Measurements from ENCODE around the gene PSMB7.

The PSMB7 gene

GRCh38 chr9:124329206-124329792 is 85.9 kb downstream of the PSMB7 start:
- DNase-seq (ENCODE audit: low read depth in 2 of 2, low spot score in 1 of 2): no peak

- no peak for DNase-seq (ENCODE audit: low read depth in 2 of 2, low spot score in 1 of 2)
These were observed 87.0 kb downstream of the PSMB7 start for GRCh38 chr9:124328285-124328684.

DNA sequence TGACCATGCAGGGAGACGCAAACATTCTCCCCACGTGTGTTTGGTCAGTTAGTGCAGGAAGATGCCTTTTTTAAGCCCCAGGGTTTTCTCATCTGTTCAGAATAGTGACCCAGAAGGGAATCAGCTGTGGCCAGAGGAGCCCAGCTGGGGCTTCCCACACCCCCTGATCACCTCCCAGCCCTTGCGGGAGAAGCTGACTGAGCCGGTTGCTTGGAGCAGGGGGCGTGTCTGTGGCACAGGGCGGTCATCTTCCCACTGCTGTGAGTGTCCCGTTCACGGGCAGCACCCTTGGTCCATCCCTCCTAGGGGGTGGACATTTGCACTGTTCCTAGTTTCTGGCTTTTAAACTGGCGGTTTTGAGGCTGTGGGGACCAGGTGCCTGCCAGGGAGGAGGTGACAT is 87.8 kb downstream of the PSMB7 start:
- no peak for DNase-seq (ENCODE audit: low read depth in 2 of 2, low spot score in 1 of 2)

- no peak for DNase-seq (ENCODE audit: low read depth in 2 of 2, low spot score in 1 of 2)
These were observed 88.9 kb downstream of the PSMB7 start for GRCh38 chr9:124326378-124326777.

DNA sequence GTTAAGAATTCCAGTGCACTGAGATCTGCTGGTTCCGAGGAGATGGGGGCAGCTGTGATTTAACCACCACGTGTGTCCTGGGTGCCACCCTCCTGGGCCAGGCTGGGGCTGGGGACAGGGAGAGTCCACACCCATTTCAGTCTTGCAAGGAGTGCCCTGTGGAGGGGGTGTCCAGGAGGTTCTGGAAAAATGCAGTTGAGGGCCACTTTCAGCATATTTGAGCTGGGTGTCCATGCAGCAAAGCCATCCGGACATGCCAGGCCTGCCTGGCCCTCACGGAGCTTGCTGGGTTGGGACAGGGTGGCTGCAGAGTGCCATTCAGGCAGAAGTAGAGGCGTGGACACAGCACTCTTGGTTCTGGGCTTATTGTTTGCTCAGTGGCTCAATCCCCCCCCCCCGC is 89.4 kb downstream of the PSMB7 start:
- DNase-seq (ENCODE audit: low read depth in 2 of 2, low spot score in 1 of 2): no peak

DNA sequence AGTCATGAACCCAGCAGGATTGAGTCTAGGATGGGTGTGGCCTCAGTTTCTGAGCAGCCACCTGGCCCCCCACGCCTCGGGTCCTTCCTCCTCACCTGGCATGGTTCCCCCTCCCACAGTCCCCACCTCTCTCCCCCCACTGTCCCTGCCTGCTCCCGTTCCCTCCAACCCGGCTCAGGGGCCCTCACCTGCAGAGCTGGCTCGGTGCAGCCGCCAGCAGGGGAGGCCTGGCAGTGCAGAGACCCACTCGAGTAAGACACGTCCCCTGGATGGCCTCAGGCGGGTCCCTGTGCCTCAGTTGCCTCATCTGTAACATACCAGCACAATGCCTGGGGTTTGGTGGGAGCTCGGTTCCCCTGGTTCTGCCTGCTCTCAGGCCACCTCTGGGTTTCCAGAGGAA is 91.3 kb downstream of the PSMB7 start:
- DNase-seq (ENCODE audit: low read depth in 2 of 2, low spot score in 1 of 2): no peak

DNA sequence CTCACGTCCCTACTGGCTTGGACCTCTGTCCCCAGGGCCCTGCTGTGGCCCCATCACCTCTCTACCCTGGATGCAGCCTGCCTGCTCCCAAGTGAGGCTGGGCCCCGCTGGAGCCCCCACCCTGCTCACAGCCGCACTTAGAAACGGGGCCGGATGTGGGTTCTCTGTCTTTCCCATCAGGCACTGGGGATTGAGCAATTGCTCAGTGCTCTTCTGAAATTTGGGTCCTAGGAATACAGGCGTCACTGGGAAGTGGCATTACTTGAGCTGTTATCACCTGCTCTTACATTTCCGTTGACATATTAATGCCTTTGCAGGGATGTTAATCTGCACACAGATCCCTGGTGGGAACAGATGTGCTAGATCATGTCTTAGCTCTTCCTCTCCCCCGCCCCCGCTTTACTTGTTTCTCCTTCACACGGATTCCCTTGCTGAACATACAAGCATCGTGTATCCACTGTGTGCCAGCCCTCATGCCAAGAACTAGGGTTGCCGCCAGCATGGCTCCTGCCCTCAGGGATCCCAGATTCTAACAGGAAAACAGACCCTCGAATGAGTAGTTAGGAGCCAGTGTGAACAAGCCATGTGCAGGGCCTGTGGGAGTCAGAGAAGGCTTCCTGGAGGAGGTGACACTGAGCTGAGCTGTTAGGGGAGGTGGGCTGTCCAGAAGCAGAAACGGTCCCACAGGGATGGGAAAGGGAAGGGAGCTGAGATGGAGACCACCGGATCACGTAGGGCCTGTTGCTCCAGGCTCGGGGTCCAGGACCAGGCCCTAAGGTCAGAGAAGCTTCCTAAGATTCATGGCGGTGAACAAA is 92.4 kb downstream of the PSMB7 start:
- DNase-seq (ENCODE audit: low read depth in 2 of 2, low spot score in 1 of 2): no peak

DNA sequence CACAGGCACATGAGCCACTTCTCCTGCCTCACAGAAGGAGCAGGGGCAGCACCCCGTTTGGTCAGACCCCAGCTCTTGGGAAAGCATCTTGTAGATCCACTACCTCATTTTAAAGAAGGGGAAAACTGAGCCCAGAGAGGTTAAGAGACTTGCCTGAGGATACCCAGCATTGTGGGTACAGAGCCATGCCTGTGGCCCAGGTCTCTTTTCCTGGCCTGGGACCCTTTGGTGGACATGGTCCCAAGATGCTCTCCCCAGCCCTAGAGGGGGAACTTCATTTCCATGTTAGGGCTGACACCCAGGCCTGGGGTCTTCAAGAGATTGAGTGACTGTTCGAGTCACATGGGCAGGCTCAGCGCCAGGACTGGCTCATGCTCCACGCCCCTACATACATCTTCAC is 93.3 kb downstream of the PSMB7 start:
- no peak for DNase-seq (ENCODE audit: low read depth in 2 of 2, low spot score in 1 of 2)

DNA sequence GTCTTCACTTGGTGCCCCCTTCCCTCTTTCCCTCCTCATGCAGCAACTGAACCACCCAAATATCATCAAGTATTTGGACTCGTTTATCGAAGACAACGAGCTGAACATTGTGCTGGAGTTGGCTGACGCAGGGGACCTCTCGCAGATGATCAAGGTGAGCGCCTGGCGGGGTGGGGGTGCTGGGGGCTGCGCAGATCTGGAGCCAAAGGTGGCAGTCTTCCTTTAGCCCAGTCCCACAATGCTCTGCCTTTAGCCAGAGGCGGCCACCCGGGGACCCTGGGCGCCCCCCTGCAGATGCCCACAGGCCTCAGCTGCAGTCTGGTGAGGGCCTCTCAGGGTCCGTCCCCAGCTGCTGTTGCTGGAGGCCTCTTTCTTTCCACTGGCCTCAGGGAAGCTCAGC is 93.8 kb downstream of the PSMB7 start:
- no peak for DNase-seq (ENCODE audit: low read depth in 2 of 2, low spot score in 1 of 2)

DNA sequence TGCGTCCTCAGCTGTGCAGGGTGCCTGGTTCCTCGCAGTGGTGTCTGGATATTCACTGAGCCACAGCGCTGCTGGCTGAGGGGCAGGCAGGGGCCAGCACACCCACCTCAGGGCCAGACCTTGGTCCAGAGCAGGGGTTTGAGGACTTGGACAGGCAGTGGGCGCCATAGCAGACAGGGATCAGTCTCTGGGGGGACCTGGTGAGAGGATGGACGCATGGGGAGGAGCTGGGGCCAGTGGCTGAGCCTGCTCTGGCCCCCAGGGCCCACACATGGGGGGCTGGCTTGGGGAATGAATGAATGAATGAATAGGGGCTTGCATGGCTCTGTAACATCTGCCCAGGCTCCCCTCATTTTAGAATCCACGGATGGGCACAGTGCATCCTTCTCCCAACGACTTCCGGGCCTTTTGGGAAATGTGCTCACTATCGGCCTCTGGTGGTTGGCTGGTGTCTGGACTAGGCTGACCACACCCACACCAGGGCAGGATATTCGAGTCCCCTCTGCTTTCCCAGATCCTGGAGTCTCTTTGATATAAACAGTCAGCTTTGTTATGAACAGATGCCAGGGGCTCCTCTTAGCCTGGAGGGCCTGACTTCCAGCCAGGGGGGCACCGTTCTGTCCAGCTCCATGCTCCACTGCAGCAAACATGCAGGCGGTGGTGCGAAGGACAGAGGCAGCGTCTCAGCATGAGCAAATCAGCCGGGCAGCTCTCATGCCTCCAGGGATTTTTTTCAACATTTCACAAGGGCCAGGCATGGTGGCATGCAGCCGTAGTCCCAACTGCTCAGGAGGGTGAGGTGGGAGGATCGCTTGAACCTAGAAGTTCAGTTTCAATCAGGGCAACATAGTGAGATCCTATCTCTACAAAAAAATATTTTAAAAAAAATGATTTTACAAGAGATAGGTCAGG is 94.9 kb downstream of the PSMB7 start:
- no peak for DNase-seq (ENCODE audit: low read depth in 2 of 2, low spot score in 1 of 2)

GRCh38 chr9:124315882-124316281 is 99.4 kb downstream of the PSMB7 start:
- no peak for DNase-seq (ENCODE audit: low read depth in 2 of 2, low spot score in 1 of 2)

- no peak for DNase-seq (ENCODE audit: low read depth in 2 of 2, low spot score in 1 of 2)
These were observed 101.3 kb downstream of the PSMB7 start for GRCh38 chr9:124313940-124314339.

DNA sequence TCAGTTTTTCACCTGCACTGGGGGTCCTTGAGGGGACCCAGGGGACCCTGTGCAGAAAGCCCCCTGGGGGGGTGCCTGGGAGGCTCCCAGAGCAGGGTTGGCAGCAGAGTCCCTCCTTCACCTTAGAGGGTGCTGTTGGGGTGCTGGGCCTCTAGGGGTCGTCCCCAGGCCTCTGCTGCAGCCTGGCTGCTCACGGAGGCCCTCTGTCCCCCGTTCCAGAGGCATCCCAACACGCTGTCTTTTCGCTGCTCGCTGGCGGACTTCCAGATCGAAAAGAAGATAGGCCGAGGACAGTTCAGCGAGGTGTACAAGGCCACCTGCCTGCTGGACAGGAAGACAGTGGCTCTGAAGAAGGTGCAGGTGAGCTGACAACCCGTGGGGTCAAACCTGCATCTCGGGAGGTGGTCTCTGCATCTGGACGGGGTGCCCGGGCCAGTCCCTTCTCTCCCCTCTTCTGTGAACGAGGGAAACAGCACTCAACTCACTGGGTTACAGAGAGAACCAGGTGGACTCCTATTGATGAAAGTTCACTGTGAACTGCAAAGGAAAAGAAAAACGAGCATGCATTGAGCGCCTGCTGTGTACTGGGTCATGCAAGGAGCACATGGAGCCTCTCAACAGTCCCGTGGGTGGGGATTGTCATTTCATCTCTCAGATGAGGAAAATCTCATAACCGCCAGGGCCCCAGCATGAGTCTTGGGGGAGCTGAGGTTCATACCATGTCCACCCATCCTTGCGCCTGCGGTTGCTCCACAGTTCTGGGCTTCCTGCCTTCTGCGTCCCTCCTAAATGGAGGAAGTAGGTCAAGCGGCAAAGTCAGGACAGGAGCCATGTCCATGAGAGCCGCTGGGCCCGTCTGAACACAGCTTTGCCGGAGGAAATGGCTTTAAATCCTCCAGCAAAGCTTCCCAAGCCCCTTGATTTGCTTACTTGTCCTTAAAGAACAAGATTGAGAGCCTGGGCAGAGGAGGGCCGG is 102.7 kb downstream of the PSMB7 start:
- DNase-seq (ENCODE audit: low read depth in 2 of 2, low spot score in 1 of 2): no peak

DNA sequence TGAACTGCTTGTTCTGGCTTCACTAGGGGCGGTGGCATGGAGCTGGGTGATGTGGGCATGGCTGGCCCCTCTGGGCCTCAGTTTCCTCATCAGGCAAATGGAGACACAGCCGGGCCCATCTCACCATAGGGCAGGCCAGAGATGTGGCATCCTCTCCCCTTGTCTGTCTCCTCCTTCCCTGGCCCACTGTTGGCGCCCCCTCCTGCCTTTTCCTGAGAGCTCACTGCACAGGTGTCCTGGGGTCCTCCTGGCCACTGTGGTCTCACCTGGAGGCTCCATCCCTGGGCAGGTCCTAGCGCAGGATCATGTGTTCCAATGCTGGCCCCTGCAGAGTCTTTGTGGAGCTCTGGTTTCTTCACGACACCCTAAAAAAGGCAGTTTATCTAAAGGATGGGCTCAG is 104.0 kb downstream of the PSMB7 start:
- DNase-seq (ENCODE audit: low read depth in 2 of 2, low spot score in 1 of 2): no peak

- DNase-seq (ENCODE audit: low read depth in 2 of 2, low spot score in 1 of 2): no peak
These were observed 105.6 kb downstream of the PSMB7 start for GRCh38 chr9:124309667-124310084.

DNA sequence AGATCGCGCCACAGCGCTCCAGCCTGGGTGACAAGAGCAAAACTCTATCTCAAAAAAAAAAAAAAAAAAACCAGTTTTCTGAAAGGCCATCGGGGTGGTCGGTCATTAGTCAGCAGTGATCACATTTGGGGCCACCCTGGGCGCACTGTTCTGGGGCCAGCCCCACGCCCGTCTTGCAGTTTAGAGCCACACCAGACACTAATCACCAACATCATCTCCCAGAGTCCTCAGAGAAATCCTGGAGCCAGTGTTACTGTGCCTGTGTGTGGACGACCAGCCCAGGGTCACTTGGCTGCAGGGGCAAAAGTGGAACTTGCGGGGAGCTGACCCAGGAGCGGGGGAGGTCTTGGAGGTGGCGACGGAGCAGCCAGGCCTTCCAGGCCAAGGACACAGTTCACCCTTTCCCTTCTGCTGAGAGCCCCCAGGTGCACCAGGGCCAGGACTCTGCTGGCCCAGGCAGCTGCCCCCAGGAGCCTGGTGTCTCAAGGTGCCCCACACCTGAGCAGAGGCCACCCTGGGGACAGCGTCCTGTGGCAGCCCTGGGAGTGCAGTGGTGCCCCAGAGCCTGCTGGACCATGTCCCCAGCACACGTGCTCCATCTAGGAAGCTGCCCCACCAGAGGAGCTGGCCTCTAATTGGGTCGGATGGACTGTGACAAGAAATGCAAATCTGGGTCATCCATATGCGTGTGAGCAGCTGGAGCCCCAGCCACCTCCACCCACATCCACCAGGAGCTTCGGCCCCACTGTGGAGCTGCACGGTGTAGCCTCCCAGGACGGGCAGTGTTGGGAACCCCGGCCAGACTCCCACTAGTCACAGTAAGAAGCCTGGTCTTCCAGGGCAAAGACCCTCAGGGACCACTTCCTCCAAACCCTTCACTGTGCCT is 106.4 kb downstream of the PSMB7 start:
- DNase-seq (ENCODE audit: low read depth in 2 of 2, low spot score in 1 of 2): no peak

GRCh38 chr9:124307379-124308030 is 107.7 kb downstream of the PSMB7 start:
- DNase-seq (ENCODE audit: low read depth in 2 of 2, low spot score in 1 of 2): no peak

DNA sequence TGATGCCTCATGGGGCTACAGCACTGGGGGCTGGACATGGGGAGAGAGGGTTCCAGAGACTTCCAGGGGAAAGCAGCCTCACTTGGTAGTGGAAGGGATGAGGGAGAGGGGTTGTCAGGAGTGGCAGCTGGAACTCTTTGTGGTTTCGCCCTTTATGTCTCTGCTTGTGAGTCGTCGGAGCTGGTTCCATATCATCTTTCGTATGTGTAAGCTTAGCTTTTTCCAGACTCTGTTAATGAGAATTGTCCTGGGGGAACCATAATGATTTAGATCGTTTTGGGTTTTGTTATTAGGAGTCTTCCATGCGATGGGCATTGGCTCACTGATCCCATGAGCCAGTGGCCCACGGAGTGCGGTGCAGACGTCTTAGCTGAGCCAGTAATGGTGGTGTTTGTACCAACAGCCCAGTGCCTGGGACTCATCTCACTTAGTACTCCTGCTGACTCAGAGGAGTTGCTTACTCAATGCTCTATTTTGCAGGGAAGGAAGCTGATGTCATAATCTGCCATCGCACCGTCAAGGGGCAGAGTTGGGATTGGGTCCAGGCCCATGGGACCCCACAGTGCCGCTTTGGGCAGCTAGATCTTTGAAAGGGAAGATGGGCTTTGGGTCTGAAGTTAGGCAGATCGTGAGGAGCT is 109.0 kb downstream of the PSMB7 start:
- DNase-seq (ENCODE audit: low read depth in 2 of 2, low spot score in 1 of 2): no peak

- DNase-seq (ENCODE audit: low read depth in 2 of 2, low spot score in 1 of 2): no peak
These were observed 111.0 kb downstream of the PSMB7 start for GRCh38 chr9:124304285-124304684.
